Measurements from ENCODE around the gene ADCY3.

DNA sequence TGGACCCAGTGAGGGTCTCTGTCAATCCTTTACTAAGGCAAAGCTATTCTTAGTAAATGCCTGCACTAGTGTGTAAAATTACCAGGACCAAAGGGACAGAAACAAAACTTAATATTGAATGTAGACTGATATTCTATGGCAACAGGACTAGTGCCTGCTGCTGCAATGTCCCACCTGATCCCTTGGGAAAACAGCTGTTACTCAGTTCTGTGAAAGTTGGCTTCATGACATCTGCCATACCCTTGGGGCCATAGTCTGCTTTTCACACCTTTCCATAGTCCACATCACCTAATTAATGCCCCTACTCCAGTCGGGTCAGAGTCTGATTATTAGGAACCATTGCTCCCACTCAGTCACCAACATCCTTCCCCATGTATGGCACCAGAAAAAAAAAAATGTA lies 37.2 kb upstream of the ADCY3 start:
- TF ChIP-seq, protein P1, sequence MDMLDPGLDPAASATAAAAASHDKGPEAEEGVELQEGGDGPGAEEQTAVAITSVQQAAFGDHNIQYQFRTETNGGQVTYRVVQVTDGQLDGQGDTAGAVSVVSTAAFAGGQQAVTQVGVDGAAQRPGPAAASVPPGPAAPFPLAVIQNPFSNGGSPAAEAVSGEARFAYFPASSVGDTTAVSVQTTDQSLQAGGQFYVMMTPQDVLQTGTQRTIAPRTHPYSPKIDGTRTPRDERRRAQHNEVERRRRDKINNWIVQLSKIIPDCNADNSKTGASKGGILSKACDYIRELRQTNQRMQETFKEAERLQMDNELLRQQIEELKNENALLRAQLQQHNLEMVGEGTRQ (IDR thresholded peaks at IDR 0.05; ENCODE audit: borderline replicate concordance, low read depth, low read length): no peak
- TF ChIP-seq SIN3A (IDR thresholded peaks at IDR 0.05; ENCODE audit: borderline replicate concordance, low read depth, low read length) (no peak), JUND (IDR thresholded peaks at IDR 0.05) (no peak)
- TF ChIP-seq, protein P2, sequence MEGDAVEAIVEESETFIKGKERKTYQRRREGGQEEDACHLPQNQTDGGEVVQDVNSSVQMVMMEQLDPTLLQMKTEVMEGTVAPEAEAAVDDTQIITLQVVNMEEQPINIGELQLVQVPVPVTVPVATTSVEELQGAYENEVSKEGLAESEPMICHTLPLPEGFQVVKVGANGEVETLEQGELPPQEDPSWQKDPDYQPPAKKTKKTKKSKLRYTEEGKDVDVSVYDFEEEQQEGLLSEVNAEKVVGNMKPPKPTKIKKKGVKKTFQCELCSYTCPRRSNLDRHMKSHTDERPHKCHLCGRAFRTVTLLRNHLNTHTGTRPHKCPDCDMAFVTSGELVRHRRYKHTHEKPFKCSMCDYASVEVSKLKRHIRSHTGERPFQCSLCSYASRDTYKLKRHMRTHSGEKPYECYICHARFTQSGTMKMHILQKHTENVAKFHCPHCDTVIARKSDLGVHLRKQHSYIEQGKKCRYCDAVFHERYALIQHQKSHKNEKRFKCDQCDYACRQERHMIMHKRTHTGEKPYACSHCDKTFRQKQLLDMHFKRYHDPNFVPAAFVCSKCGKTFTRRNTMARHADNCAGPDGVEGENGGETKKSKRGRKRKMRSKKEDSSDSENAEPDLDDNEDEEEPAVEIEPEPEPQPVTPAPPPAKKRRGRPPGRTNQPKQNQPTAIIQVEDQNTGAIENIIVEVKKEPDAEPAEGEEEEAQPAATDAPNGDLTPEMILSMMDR (IDR thresholded peaks at IDR 0.05): no peak
- TF ChIP-seq, protein P3, sequence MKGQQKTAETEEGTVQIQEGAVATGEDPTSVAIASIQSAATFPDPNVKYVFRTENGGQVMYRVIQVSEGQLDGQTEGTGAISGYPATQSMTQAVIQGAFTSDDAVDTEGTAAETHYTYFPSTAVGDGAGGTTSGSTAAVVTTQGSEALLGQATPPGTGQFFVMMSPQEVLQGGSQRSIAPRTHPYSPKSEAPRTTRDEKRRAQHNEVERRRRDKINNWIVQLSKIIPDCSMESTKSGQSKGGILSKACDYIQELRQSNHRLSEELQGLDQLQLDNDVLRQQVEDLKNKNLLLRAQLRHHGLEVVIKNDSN (IDR thresholded peaks at IDR 0.05; ENCODE audit: borderline replicate concordance, low read depth): no peak
